ENCODE data around the gene SELENBP1.

DNA sequence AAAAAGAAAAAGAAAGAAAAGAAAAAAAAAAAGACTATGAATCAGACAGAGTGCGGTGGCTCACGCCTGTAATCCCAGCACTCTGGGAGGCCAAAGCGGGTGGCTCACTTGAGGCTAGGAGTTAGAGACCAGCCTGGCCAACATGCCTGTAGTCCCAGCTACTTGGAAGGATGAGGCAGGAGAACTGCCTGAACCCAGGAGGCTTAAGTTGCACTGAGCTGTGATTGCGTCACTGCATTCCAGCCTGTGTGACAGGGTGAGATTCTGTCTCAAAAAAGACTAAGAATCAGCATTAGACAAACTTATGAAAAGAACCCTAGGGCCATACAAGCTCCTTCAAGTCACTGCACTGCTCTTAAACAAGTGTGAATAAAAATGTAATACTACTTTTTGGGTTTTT, 43.7 kb upstream of the SELENBP1 start:
- TF ChIP-seq POLR2AphosphoS5 (IDR thresholded peaks at IDR 0.05) (no peak), POLR2A (IDR thresholded peaks at IDR 0.05) (no peak)
- TF ChIP-seq, protein P1, sequence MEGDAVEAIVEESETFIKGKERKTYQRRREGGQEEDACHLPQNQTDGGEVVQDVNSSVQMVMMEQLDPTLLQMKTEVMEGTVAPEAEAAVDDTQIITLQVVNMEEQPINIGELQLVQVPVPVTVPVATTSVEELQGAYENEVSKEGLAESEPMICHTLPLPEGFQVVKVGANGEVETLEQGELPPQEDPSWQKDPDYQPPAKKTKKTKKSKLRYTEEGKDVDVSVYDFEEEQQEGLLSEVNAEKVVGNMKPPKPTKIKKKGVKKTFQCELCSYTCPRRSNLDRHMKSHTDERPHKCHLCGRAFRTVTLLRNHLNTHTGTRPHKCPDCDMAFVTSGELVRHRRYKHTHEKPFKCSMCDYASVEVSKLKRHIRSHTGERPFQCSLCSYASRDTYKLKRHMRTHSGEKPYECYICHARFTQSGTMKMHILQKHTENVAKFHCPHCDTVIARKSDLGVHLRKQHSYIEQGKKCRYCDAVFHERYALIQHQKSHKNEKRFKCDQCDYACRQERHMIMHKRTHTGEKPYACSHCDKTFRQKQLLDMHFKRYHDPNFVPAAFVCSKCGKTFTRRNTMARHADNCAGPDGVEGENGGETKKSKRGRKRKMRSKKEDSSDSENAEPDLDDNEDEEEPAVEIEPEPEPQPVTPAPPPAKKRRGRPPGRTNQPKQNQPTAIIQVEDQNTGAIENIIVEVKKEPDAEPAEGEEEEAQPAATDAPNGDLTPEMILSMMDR (IDR thresholded peaks at IDR 0.05 in 8 of 11, conservative IDR thresholded peaks at IDR 0.05 in 3 of 11), result no peak

Data from spleen (tissue), 7 donors.